GM18520 (cell line): ENCODE results near the gene SCN10A.

ENCODE experiments used
- ATAC-seq: cut with Tn5 transposase; IDR thresholded peaks from one replicate; pipeline ENCODE4 v1.9.1; 2021; ENCODE audit not compliant: unreplicated experiment

The SCN10A gene

GRCh38 chr3:38782148-38782547 lies 33.9 kb downstream of the SCN10A start:
- no peak for ATAC-seq

- ATAC-seq = no peak
Observed at GRCh38 chr3:38773528-38773927, 42.5 kb downstream of the SCN10A start.

GRCh38 chr3:38763569-38763968 lies 52.4 kb downstream of the SCN10A start:
- no peak for ATAC-seq

- ATAC-seq = no peak
Observed at GRCh38 chr3:38758557-38758956, 57.5 kb downstream of the SCN10A start.

- no peak for ATAC-seq
Observed at GRCh38 chr3:38757721-38758120, 58.3 kb downstream of the SCN10A start.

GRCh38 chr3:38756892-38757291 lies 59.1 kb downstream of the SCN10A start:
- ATAC-seq = no peak

- ATAC-seq = no peak
Observed at GRCh38 chr3:38755130-38755529, 60.9 kb downstream of the SCN10A start.

GRCh38 chr3:38746641-38747040 lies 69.4 kb downstream of the SCN10A start:
- ATAC-seq = no peak

- ATAC-seq = no peak
Observed at GRCh38 chr3:38743043-38743442, 73.0 kb downstream of the SCN10A start.

GRCh38 chr3:38742550-38742949 lies 73.5 kb downstream of the SCN10A start:
- ATAC-seq = no peak

GRCh38 chr3:38740537-38740936 lies 75.5 kb downstream of the SCN10A start:
- ATAC-seq = no peak

- ATAC-seq = no peak
Observed at GRCh38 chr3:38739931-38740330, 76.1 kb downstream of the SCN10A start.

- ATAC-seq = no peak
Observed at GRCh38 chr3:38739396-38739689, 76.7 kb downstream of the SCN10A start.

GRCh38 chr3:38738630-38739395 lies 77.2 kb downstream of the SCN10A start:
- no peak for ATAC-seq

GRCh38 chr3:38731522-38731921 lies 84.5 kb downstream of the SCN10A start:
- ATAC-seq = no peak

GRCh38 chr3:38730281-38730680 lies 85.7 kb downstream of the SCN10A start:
- ATAC-seq = no peak

- ATAC-seq = no peak
Observed at GRCh38 chr3:38728008-38728407, 88.0 kb downstream of the SCN10A start.

- no peak for ATAC-seq
Observed at GRCh38 chr3:38726751-38727150, 89.3 kb downstream of the SCN10A start.

GRCh38 chr3:38725726-38726419 lies 90.1 kb downstream of the SCN10A start:
- no peak for ATAC-seq

- ATAC-seq = no peak
Observed at GRCh38 chr3:38724392-38724736, 91.7 kb downstream of the SCN10A start.

GRCh38 chr3:38723569-38724391 lies 92.2 kb downstream of the SCN10A start:
- ATAC-seq = no peak
